HG03135 (cell line): ENCODE data around the gene KLHL30.
"Not testable (repeated sequence)": the region's sequence is repeated elsewhere in the genome, so short reads cannot be mapped to it uniquely, and the experiment has no call there.

Experiments
- ATAC-seq: cut with Tn5 transposase; IDR thresholded peaks from one replicate; pipeline ENCODE4 v1.9.1; 2021; ENCODE audit warnings: mild to moderate bottlenecking, moderate library complexity; ENCODE audit not compliant: unreplicated experiment

KLHL30 gene

DNA sequence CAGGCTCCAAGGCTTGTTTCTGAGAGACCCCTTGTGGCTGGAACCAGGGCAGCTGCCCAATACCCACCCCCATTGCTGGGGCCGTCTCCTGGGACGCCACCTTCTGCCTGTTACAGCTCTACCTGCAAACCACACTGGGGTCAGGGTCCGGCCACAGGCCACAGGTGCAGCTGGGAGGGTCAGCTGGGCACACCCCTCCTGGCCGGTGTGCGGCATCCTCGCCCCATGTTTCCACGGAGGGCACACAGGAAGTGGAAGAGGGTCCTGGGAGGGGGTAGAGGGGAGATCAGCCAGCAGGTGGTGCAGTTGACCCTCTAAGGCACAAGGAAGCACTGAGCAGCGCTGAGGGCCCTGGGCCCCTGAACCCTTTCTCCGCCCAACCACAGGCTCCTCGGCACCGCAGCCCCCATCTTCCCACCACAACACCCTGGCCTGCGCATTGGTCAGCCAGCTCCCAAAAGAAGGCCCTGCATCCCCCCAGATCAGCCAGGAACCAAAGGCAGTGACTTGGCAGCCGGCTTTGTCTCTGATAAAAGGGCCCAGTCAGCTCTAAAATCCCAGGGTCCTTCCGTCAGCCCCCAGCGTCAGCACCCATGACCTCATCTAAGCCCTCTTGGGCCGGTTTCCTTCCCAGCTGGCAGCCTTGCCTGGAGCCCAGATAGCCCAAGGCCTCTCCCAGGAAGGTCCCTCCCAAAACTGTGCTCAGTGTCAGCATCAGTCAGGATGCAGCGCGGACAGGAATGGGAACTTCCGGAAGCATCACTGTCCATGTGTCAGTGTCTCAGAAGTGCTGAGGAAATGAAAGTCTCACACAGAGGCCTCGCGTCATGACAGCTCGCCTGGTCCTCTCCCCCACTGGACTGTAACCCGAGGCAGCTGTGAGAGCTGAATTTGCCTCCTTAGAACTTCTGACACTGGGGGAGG, 22.0 kb downstream of the KLHL30 start:
- ATAC-seq: no peak

DNA sequence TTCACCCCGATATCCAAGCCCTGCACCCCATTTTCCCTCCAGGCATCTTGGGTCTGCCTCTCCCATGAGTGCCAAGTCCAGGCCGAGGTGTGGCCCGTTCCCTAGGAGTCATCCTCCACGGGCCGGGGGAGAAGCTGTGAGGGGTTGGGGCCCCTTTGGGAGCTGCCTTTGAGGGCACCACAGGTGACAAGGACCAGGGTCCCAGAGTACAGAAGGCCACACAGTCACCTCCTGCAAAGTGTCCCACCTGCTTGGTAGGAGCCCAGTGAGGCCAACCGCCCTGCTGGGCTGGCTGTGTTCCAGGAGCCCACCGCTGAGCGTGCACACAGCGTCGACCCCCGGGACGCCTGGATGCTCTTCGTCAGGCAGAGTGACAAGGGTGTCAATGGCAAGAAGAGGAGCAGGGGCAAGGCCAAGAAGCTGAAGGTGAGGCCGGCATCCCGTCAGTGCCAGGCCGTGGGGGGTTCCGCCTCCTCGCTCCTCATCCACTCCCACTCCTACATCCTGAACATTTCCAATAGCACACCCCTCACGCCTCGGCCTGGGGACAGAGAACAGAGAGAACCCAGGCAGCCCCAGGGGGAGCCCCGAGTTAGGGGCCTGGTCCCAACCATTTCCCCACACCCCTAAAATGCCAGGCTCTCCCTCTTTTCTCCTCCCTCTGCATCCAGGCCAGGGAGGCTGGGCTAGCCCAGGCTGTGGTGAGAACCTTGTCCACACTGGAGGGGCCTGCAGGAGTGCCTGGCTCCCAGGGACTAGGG, 23.0 kb downstream of the KLHL30 start:
- ATAC-seq: no peak

DNA sequence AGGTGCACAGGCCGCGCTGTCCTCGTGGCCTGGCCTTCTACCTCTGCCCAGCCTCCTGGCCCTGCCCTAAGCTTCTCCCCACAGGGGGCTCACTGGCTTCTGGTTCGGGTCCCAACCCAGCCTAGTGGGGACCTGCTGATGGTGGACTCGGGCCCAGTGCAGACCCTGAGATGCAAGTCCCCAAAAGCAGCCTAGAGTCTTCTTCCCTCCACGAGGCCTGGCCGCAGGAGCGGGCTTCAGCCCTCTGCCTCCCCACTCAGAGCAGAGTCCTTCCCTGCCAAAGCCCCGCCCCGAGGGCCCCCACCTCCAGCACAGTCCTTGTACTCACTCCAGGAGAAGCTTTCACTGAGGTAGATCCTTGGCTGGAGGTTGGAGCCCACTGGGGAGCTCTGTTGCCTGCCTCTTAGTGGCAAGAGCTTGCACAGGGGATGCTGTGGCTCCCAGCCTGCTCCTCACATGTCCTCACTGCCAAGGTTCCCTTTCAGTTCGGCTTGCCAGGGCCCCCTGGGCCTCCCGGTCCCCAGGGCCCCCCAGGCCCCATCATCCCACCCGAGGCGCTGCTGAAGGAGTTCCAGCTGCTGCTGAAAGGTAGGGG, 23.9 kb downstream of the KLHL30 start:
- ATAC-seq: no peak

- ATAC-seq: no peak
These were observed 24.5 kb downstream of the KLHL30 start for GRCh38 chr2:238162846-238163441.

DNA sequence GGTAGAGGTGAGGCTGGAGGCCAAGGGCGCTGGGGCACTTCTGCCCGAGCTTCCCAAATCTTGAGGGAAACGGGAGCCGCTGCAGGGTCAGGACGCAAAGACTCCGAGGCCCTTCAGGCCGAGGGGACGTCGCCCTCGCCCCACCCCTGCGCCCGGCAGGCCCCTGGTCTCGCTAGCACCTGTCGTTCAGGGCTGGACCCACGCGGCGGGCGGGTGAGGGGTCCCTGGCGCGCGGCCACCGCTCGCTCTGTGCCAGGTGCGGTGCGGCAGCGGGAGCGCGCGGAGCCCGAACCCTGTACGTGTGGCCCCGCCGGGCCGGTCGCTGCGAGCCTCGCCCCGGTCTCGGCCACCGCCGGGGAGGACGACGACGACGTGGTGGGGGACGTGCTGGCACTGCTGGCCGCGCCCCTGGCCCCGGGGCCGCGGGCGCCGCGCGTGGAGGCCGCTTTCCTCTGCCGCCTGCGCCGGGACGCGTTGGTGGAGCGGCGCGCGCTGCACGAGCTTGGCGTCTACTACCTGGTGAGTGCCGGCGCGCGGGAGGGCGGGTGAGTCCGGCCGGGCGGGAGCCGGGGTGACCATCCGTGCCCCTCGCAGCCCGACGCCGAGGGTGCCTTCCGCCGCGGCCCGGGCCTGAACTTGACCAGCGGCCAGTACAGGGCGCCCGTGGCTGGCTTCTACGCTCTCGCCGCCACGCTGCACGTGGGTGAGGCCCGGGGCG, 25.2 kb downstream of the KLHL30 start:
- ATAC-seq: no peak

DNA sequence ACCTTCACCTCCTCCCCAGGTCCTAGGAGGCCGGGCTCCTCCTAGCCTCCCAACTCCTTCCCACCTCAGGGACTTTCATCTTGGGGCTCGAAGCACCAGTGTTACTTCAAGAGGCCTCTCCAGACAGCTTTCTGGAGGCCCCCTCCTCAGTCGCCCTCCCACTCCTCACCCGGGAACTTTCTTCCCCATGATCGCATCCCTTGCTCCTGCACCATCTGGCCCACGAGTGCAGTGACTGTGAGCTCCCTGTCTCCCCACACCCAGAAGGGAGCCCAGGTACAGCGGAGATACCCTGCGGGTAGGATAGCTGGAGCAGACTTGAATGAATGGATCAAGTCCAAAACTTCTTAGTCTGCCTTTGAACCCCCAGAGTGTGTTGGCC, 26.4 kb downstream of the KLHL30 start:
- ATAC-seq: no peak

DNA sequence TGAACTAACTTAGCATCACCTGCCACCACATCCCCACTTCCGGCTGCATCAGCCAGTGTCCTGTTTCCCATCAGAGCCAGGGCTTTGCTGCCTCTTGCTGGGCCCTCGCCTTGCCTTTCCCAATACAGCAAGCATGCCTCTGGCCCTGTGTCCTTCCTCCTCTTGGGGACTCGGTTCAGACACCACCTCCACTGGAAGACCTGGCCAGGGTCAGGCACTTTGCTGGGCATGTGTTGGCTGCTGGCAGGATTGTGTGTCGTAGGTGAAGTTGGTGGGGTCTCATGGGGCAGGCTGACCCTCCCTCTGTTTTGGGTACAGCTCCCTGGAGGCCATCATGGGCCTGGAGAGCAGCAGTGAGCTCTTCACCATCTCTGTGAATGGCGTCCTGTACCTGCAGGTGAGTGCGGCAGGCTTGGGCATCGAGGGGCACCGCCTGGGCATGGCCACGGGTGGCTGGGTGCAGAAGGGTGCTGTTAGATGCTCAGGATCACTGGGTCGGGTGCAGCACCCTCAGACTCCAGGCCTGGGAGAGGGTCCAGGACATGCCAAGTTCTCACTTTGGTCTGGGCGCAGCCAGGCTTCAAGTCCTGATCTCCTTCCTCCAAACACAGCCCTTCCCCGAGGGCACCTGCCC, 26.9 kb downstream of the KLHL30 start:
- no peak for ATAC-seq

DNA sequence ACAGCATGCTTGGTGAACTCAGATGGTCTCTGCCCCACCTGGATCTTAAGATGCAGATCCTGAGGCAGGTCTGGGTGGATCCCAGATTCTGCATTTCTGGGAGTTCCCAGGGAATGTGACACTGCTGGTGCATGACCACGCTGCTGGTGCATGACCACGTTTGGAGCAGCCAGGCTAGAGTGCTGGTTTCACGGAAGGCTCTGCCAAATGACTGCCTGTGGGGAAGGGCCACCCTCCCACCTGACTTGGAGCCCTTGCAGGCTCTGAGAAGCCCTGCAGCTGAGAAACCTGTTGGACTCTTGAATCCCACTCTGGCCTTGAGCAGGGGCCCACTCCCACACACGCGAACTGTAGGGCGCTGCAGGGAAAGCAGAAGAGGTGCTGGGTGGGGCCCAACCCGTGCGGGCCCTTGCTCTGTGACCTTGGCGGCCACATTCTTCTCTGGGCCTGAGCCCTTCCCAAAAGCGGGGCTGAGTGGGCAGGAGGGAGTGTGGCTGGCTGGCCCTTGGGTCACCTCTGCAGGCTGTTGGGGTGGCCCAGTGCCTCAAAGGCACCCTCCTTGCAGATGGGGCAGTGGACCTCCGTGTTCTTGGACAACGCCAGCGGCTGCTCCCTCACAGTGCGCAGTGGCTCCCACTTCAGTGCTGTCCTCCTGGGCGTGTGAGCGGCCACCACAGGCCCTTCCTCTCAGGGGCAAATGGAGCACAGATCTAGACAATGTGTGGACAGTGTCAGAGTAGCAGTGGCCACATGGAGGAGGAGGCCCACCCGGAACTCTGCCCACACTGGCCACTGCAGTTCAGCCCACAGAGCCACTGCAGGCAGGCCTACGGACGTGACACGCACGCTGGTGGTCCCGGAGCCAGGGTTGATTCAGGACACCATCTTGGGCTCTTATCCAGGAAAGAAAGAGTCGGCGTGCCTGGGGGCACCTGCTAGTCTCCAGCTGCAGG, 28.2 kb downstream of the KLHL30 start:
- no peak for ATAC-seq

- no peak for ATAC-seq
These were observed 28.9 kb downstream of the KLHL30 start for GRCh38 chr2:238167344-238167715.

GRCh38 chr2:238167761-238168160, 29.3 kb downstream of the KLHL30 start:
- no peak for ATAC-seq

GRCh38 chr2:238168196-238169047, 30.0 kb downstream of the KLHL30 start:
- no peak for ATAC-seq

DNA sequence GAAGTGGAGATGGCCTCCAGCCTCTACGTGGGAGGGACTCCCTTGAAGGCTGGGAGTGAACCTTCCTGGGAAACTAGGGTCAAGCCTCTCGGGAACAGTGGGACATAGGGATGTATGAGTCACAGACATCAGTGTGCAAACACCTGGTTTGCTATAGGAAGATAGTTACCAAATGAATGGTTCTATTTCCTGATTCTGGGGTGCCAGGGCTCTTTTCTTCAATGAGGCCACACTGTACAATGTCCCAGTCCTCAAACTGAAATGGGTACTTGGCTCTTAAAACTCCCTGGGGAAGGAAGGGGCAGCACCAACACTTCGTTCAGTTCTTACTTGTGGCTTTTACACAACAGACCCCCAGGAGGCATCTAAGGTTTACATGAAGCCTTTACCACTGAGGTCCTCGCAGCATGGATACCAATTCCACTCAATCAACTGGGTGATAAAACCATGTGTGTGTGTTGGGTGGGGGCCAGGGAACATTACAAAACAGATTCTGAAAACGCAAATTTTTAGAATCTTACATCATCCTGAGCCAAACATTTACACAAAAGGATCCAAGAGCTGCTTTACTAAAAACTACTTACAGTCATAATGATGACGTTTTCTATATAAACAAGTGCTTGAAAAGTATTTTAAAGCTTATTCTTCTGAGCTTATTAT, 30.7 kb downstream of the KLHL30 start:
- ATAC-seq: no peak

DNA sequence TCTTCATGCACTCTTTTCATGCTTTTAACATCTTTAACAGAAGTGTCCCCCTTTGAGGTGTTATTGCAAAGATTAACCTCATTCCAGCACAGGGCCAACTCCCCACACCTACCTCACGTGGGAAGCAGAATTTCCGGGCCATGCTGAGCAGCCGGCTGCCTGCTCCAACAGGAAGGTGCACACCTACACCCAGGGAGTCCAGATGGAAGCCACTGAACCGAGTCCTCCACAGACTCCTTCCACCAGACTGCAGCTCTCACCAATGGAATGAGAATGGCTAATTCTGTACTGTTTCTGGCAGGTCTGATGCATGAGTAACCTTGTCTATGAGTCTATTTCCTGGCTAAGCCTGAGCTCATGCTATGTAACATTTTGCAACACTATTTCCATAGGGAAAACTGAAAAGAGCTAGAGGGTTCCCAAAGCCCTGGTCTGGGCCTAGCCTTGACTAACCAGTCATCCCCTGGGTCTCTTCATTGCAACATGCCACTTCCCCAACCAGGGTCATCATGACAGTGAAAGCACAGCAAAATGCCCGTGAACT, 31.3 kb downstream of the KLHL30 start:
- ATAC-seq: no peak

DNA sequence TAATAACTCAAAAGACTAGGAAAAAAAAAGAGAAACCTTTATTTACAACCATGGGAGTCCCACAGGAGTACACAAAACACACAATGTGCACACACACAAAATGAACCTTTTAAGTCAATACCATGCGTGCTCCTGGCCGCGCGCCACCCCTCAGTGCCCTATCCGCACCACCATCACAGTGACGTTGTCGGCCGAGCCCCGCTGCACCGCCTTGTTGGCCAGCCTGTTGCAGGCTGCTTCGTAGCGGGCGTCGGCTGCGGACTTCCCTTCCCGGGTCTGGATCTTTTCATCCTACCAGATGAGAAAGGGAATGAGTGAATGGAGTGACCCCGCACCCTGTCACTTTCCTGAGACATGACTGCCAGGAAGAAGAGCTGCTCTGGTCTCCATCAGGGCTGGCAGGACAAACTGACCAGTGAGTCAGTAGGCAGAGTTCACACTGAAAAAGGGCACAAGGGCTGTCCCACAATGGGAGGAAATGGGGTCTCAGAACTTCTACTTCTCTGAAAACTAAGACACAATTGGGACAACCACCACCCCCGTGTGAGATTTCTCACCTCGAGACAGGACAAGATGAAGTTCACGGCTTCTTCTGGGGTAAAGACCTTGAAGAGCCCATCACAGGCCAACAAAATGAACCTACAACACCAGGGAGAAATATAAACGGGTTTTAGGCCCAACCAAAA, 32.1 kb downstream of the KLHL30 start:
- no peak for ATAC-seq

GRCh38 chr2:238171072-238171431, 32.6 kb downstream of the KLHL30 start:
- ATAC-seq: not testable (repeated sequence)

- ATAC-seq: no peak
These were observed 33.2 kb downstream of the KLHL30 start for GRCh38 chr2:238171575-238172187.
